GM12873 (cell line): ENCODE data around the gene ITPR1.

Experiments used
- CTCF ChIP-seq: IDR thresholded peaks from 2 replicates; pipeline ENCODE4 v1.5.1; 2012; ENCODE audit warnings: low read depth, mild to moderate bottlenecking, moderate library complexity, low read length, control low read depth; ENCODE audit not compliant: insufficient read depth; ENCODE audit errors: missing control alignments

Gene ITPR1

DNA sequence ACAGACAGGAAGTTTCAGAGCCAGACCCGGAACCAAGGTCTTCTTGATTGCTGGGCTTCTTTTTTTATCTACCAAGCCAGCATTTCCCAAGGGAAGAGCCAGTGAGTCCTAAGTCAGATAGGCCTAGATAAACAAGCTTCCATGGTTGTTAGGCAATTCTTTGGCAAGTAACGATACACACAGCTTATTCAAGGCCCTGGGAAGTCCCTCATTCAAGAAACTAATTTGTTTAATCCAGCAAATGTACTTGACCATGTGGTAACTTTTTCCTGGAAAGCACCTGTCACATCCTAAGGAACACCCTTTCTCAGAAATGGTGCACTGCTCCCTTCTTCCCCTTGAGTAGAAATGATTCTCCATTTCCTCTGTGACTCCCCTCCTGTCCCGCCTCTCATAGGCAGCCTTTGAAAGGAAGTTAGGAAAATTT is 209.9 kb downstream of the ITPR1 start:
- TF ChIP-seq CTCF = no peak

DNA sequence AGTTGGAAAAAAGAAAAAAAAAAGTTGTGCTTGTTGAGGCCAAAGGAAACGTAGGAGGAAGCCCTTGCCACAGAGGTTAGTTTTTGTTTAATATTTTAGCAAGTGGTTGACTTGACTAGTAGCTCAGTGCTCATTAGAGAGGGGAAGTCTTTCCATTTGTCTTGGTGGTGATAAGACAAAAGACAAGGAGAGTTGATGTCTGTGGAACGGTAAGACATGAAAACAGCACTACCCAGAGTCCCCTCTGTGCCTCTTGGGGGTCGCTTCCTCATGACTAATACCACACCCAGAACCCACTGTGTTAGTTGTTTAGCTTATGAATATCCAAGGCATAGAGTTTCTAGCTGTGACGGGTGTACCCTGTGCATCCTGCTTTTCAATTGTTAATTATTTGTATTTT is 211.4 kb downstream of the ITPR1 start:
- no peak for TF ChIP-seq CTCF

DNA sequence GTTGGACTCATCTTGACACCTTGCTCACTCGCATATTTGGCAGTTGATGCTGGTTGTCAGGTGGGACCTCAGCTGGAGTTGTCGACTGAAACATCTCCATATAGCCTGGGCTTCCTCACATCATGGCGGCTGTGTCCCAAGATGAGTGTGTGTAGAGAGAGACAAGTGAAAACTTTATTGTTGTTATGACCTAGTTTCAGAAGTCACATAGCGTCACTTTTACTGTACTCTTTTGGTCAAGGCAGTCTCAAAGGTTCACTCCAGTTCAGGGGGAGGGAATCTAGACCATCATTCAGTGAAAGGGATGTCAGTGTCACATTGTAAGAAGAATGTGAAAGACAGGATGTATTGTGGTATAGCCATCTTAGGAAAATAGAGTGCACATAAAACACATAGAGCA is 214.2 kb downstream of the ITPR1 start:
- TF ChIP-seq CTCF = no peak

DNA sequence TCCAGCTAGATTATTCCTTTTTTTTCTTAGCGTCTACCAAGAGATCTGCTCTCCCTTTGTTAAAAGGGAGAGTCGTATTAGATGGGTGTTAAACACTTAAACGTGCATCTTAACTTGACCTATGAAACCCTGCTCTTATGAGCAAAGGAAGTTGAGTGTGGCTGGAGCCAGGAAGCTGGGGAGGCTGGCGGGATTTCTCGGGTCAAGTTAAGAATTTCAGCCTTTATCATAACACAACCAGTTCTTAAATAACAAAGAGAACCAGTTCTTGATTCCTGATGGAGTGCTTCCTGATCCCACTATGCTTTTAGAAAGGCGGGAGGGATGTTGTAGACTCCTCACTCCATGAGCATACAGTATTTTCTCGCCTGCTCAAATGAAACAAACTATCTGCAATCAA is 215.1 kb downstream of the ITPR1 start:
- TF ChIP-seq CTCF = no peak

DNA sequence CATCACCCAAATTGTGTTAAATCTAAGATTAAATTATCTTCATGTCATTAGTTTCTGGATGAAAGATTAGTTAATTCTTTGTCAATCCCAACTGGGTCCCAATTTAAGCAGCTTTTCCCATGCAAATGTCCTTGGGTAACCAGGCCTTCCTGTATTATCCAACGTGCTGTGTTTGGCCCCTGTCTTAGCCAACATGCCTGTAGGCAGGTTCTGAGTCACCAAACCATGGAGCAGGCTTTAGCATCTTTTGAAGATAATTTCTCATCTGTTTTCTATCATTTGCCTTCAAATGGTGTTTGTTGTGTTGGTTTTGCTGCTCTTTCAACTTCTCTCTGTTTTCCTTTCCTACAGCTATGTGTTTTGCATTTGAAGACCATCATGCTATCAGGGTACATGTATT is 216.2 kb downstream of the ITPR1 start:
- no peak for TF ChIP-seq CTCF

GRCh38 chr3:4710191-4710590 is 217.0 kb downstream of the ITPR1 start:
- no peak for TF ChIP-seq CTCF

DNA sequence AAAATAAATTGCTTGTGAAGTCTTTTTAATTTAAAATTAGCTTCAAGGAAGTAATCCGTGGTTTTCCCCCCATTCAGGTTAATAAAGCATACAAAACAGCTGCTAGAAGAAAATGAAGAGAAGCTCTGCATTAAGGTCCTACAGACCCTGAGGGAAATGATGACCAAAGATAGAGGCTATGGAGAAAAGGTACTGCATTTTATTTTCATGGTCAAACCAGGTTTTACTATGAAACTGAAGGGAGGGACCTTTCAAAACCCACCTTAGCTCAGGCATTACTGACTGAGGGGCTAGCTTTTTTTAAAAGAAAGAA is 218.5 kb downstream of the ITPR1 start:
- no peak for TF ChIP-seq CTCF

DNA sequence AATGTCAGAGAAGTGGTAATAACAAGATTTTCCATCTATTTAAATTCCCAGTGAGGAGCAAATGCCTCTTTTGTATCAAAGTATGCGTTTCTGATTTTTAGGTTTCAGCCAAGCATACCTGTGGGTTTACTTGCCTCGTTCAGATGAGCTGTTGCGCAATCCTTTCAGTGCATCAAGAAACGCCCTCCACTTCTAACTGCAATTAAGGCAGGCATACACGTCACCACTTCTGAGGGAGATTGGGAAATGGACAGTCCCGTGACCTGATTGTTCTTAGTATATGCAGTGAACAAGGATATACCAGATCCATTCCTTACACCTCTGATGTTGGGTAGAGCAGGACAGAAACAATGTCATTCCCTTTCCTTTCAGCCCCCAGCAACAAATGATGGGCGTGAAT is 219.0 kb downstream of the ITPR1 start:
- no peak for TF ChIP-seq CTCF
